GM12878 (cell line): ENCODE data around the gene PLCG2. TPM values are rescaled to one million over a fixed set of nuclear protein-coding genes. Genes with fewer than 3 reads are reported as not detected.

ENCODE experiments used
- ATAC-seq: fragments of 200-7000 bp; cut with Tn5 transposase; 3 replicates; pipeline ENCODE4 v1.9.1; 2020; ENCODE audit warnings: mild to moderate bottlenecking, moderate library complexity
- BruUV-seq: library from RNA; stranded (reverse); fragments of 400-500 nt; replicated peaks from 2 replicates; lab custom pipeline; 2021; lab: Mats Ljungman, UMichigan
- CTCF ChIA-PET: fragments of 300-600 bp; sonication (Branson Sonifier 250); formaldehyde crosslinking; extraction: SDS; loops from one replicate; lab custom pipeline; 2021; ENCODE audit warnings: inconsistent platforms; lab: Yijun Ruan, JAX
- POLR2A ChIA-PET: fragments of 350-600 bp; formaldehyde crosslinking; extraction: SDS; loops from one replicate; lab custom pipeline; 2021; ENCODE audit warnings: inconsistent platforms; lab: Charles Lee
- RAD21 ChIA-PET: fragments of 300-600 bp; sonication (Branson Sonifier 250); formaldehyde crosslinking; loops from one replicate; lab custom pipeline; 2023; ENCODE audit warnings: antibody characterized with exemption; ENCODE audit not compliant: unreplicated experiment; lab: Charles Lee
- SMC1A ChIA-PET: fragments of 300-600 bp; sonication (Branson Sonifier 250); formaldehyde crosslinking; loops from one replicate; lab custom pipeline; 2023; ENCODE audit not compliant: unreplicated experiment, uncharacterized antibody; lab: Charles Lee
- DNase-seq: peaks from one replicate; pipeline ENCODE4 v3.0.0-alpha.2; 2011; ENCODE audit warnings: low read depth, low spot score
- FAIRE-seq: peaks from 3 replicates; lab custom pipeline; 2011; peaks lifted over from hg19 to GRCh38; lab: Jason Lieb, UNC
- H2AFZ ChIP-seq: 2 replicates; pipeline ENCODE4 v1.6.0; 2011; ENCODE audit warnings: low read depth, low read length, control low read depth; ENCODE audit not compliant: control insufficient read depth
- H3K27ac ChIP-seq: 2 replicates; pipeline ENCODE4 v1.5.1; 2011; ENCODE audit warnings: control low read depth; ENCODE audit not compliant: control insufficient read depth, insufficient read depth
- H3K27me3 ChIP-seq, 2 experiments: replicated peaks in 1 of 2; 2 replicates each; pipeline versions ENCODE4 v1.6.0 to v1.6.1; 2011; ENCODE audit warnings: low read length in 1 of 2; ENCODE audit not compliant: control insufficient read depth in 2 of 2, insufficient read depth in 2 of 2
- H3K36me3 ChIP-seq, 2 experiments: 2 replicates each; pipeline ENCODE4 v1.5.1; 2011; ENCODE audit warnings: low read length in 1 of 2; ENCODE audit not compliant: control insufficient read depth in 2 of 2, insufficient read depth in 2 of 2
- H3K4me1 ChIP-seq: 2 replicates; pipeline ENCODE4 v1.6.1; 2011; ENCODE audit warnings: mild to moderate bottlenecking, low read length, moderate library complexity, mixed read lengths; ENCODE audit not compliant: control insufficient read depth, insufficient read depth
- H3K4me2 ChIP-seq: 2 replicates; pipeline ENCODE4 v1.6.0; 2011; ENCODE audit warnings: control low read depth; ENCODE audit not compliant: control insufficient read depth, insufficient read depth
- H3K4me3 ChIP-seq: fragments of 200-600 bp; sonication (generic); 2 replicates; pipeline ENCODE4 v1.5.1; 2016
- H3K79me2 ChIP-seq: 2 replicates; pipeline ENCODE4 v1.6.0; 2011; ENCODE audit warnings: low read length; ENCODE audit not compliant: control insufficient read depth, insufficient read depth
- H3K9ac ChIP-seq: 2 replicates; pipeline ENCODE4 v1.8.0; 2011; ENCODE audit warnings: low read length, control low read depth, mixed read lengths; ENCODE audit not compliant: control insufficient read depth, insufficient read depth
- H3K9me3 ChIP-seq: replicated peaks from 3 replicates; pipeline ENCODE4 v1.5.1; 2011; ENCODE audit warnings: mild to moderate bottlenecking, low read length; ENCODE audit not compliant: control insufficient read depth, insufficient read depth
- H4K20me1 ChIP-seq: 2 replicates; pipeline ENCODE4 v1.6.0; 2011; ENCODE audit not compliant: control insufficient read depth, insufficient read depth
- DPF2 ChIP-seq: fragments of 450-650 bp; IDR thresholded peaks from 2 replicates; pipeline ENCODE4 v1.6.1; 2017; ENCODE audit warnings: mild to moderate bottlenecking
- KDM1A ChIP-seq: fragments of 200-600 bp; sonication (generic); IDR thresholded peaks from 2 replicates; pipeline ENCODE4 v1.6.1; 2016; ENCODE audit warnings: borderline replicate concordance
- POLR2A ChIP-seq: IDR thresholded peaks from 2 replicates; pipeline ENCODE4 v1.6.1; 2011; ENCODE audit warnings: low read depth, mild to moderate bottlenecking, low read length
- SUZ12 ChIP-seq: fragments of 200-600 bp; sonication (generic); IDR thresholded peaks from one replicate; pipeline ENCODE4 v1.6.1; 2018; ENCODE audit warnings: antibody characterized with exemption, mild to moderate bottlenecking; ENCODE audit not compliant: unreplicated experiment
- WGBS: methylation state at CpG from one replicate; pipeline ENCODE4 v1.1.6; 2016; ENCODE audit warnings: low lambda C conversion rate; ENCODE audit not compliant: insufficient replicate concordance, insufficient coverage; ENCODE audit errors: missing lambda C conversion rate; 5-methylcytosine and 5-hydroxymethylcytosine counted together
- in situ Hi-C: fragments of 300-500 bp; cut with MboI; formaldehyde crosslinking; loops from 9 replicates; pipeline ENCODE4 v1.14.3; 2018; ENCODE audit warnings: mixed read lengths
- intact Hi-C: fragments of 100-400 bp; cut with micrococcal nuclease; formaldehyde crosslinking; loops from one replicate; pipeline ENCODE4 v1.14.2; 2022; ENCODE audit not compliant: unreplicated experiment
- polyA plus RNA-seq, 11 experiments: library from polyadenylated mRNA; depleted of rRNA in 4 of 11; unstranded in 6 of 11; stranded (reverse) in 5 of 11; fragments of >200 nt; fragmentation: Nextera tagmentation in 4 of 11; fragmentation: Illumina TruSeq in 1 of 11; extraction: Ambion mirVana in 4 of 11; extraction: Trizol in 1 of 11; gene quantifications; 1 replicate in 1 of 11; 2 replicates in 10 of 11; pipeline versions ENCODE4 v1.2.1 to v1.2.3, GENCODE V29; 2011 to 2016; ENCODE audit warnings: inconsistent platforms in 2 of 11, missing spikeins in 2 of 11, low read depth in 1 of 11
- total RNA-seq, 4 experiments: library from RNA; depleted of rRNA in 3 of 4; stranded (reverse); fragments of >200 nt in 3 of 4; fragmentation: Illumina TruSeq in 1 of 4; extraction: Trizol in 1 of 4; gene quantifications; 2 replicates each; pipeline versions ENCODE4 v1.2.1 to v1.2.3, GENCODE V29; 2013 to 2021

PLCG2 gene
- total and polyA plus RNA-seq, 10 of the 15 experiments (the other 5 are each of a cell fraction or from before 2014, with no cell fraction given), result 47.6 to 256 (median 149) TPM

DNA sequence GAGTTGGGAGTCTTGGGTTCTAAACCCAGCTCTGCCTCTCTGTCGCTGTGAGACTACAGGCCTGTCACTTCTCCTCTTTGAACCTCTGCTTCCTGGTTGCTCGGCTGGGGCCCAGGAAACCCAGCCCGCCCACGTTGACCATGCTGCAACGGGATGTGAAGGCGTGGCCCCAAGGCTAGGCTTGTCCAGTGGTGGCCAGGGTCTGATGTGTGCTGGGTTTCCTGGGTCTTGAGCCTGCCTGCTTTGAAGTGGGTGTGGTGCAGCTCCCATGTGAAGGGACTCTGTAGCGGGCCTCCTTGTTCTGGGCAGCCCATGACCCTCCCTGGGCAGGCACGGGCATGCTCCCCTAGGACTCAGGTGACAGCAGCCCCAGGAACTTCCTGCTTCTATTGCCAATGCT is 149.9 kb downstream of the PLCG2 start:
- Histone ChIP-seq H3K9ac (no peak overlapping the region), H2AFZ (no peak overlapping the region), H3K36me3 (peaks cover 41 to 67% of the 10 kb centered on the region in 2 experiments), H3K27ac (no peak overlapping the region), H3K4me1 (no peaks in the 10 kb centered on the region), H3K27me3 (no peaks in the 10 kb centered on the region), H3K4me3 (no peak overlapping the region), H3K9me3 (no peaks in the 10 kb centered on the region), H3K79me2 (no peaks in the 10 kb centered on the region), H4K20me1 (no peaks in the 10 kb centered on the region), H3K4me2 (no peak overlapping the region)
- FAIRE-seq (no peak), ATAC-seq (no peak; the same call in 2 of the 3 replicates), DNase-seq (no peak)
- intact Hi-C loops (no loop called here), in situ Hi-C loops (no loop called here)
- CTCF ChIA-PET, result no interaction called here
- RAD21 ChIA-PET, result no interaction called here
- WGBS, result 41% methylated on average over 8 of the region's 8 CpGs
- no TSS peak for BruUV-seq
- POLR2A ChIA-PET, result no interaction called here
- TF ChIP-seq DPF2 (no peak), POLR2A (0 out of 2 replicates have a peak, but pooled peaks have one; percentile 26)
- SMC1A ChIA-PET, result no interaction called here

DNA sequence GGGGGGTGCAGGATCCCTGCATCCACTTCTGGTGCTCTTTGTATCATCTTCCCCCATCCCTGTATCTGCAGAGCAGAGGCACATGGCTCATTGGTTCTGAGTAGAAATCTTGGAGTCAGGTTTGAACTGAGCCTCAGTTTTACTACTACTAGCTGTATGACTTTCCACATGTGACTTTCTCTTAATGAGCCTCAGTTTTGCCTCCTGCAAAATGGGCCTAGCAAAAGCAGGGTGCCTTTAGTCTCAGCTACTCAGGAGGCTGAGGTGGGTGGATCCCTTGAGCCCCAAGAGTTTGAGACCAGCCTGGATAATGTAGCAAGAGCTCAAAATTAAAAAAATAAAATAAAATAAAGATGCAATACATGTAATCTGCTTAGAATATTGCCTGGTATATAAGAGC is 150.8 kb downstream of the PLCG2 start:
- Histone ChIP-seq H3K4me2 (no peak overlapping the region), H3K9me3 (no peaks in the 10 kb centered on the region), H3K79me2 (no peaks in the 10 kb centered on the region), H2AFZ (no peak overlapping the region), H3K4me3 (no peak overlapping the region), H3K4me1 (no peaks in the 10 kb centered on the region), H3K27me3 (no peaks in the 10 kb centered on the region), H4K20me1 (no peaks in the 10 kb centered on the region), H3K27ac (no peak overlapping the region), H3K36me3 (peaks cover 35 to 61% of the 10 kb centered on the region in 2 experiments), H3K9ac (no peak overlapping the region)
- ChIA-PET CTCF (interaction anchor here (1.1 kb wide), 1 partner anchor 44 kb away, joined by 3 read pairs; no protein-coding TSS in a partner anchor), POLR2A (no interaction called here), RAD21 (no interaction called here), SMC1A (interaction anchor here (0.9 to 1.1 kb wide), 2 partner anchors 11 to 13 kb away, joined by 3 read pairs; no protein-coding TSS in a partner anchor)
- BruUV-seq, result no TSS peak
- in situ Hi-C loops, result no loop called here
- ATAC-seq (no peak), FAIRE-seq (no peak), DNase-seq (no peak)
- TF ChIP-seq KDM1A (no peak), SUZ12 (no peak)
- intact Hi-C loops, result no loop called here
